HG02970 (cell line): ENCODE results near the gene TTC27.

Experiments used
- ATAC-seq: cut with Tn5 transposase; IDR thresholded peaks from one replicate; pipeline ENCODE4 v1.9.1; 2021; ENCODE audit warnings: mild to moderate bottlenecking, moderate library complexity, moderate number of reproducible peaks; ENCODE audit not compliant: unreplicated experiment, low FRiP score

TTC27 gene

GRCh38 chr2:32802877-32803276, 175.0 kb downstream of the TTC27 start:
- ATAC-seq: no peak

GRCh38 chr2:32804205-32804604, 176.4 kb downstream of the TTC27 start:
- no peak for ATAC-seq

DNA sequence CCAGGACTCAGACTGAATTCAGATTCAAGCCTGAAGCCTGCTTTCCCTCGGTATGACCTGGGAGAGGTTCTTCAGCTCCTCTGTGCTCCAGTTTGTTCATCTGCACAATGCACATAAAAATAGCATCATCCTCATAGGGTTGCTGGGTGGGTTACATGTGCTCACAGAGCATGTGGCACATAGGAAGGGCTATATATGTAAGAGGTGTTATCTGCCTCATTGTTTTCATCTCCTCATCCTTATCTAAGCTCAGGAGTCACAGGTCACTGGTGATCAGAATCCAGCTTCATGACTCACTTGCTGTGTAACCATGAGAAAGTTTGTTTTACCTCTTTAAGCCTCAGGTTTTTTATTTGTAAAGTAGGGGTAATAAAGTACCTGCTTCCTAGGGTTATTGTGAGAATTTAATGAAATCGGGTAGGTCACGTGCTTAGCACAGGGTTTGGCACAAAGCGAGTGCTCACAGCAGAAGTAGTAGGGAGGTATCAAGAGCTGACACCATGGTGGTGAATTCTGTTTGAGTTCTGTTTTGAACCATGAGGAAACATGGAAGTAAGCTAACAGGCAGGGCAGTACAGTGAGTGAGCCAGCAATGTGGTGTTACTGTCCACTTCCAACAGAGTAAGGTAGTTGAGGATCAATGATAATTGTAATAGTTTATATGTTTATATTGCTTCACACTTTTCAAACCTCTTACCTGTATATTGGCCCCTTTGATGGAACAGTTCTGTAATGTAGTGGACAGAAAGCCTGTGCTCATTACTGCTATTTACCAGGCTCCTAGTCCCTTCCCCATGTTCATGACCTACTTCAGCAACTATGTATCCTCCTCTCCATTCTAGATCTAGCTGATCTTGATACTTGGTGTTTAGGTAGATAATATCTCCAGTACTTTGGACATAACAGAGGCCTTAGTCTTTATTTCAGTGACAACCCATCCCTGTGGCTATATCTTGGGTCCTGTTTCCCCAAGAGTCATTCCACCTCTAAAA, 177.6 kb downstream of the TTC27 start:
- ATAC-seq: no peak

DNA sequence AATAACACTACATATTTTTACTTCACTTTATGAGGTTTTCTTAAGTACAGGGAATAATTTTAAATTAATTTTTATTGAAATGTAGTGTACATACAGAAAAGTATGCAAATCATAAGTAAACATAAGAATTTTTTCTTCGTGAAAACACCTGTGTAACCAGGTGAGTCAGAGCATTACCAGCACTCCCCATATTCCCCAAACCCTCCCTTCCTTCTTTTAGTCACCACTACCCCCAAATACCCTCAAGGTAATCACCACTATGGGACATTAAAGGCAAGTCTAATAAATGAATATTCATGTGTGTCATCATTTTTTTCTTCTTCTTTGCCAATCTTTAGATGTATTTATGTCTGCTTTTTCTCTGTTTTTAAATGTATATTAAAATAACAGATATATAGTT, 179.0 kb downstream of the TTC27 start:
- no peak for ATAC-seq

DNA sequence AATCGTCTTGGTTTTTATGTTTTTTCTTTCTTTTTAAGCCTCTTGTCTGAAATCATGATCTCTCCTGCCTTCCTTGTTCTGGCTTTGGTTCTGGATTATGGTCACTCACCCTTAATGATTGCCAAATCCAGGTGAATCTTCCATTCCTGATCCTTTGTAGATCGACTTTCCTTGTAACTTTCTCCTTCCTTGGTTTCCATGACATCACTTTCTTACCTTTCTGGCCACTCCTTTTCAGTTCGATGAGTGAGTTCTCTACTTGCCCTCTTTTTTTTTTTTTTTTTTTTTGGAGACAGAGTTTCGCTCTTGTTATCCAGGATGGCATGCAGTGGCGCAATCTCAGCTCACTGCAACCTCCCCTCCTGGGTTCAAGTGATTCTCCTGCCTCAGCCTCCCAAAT, 179.8 kb downstream of the TTC27 start:
- no peak for ATAC-seq

DNA sequence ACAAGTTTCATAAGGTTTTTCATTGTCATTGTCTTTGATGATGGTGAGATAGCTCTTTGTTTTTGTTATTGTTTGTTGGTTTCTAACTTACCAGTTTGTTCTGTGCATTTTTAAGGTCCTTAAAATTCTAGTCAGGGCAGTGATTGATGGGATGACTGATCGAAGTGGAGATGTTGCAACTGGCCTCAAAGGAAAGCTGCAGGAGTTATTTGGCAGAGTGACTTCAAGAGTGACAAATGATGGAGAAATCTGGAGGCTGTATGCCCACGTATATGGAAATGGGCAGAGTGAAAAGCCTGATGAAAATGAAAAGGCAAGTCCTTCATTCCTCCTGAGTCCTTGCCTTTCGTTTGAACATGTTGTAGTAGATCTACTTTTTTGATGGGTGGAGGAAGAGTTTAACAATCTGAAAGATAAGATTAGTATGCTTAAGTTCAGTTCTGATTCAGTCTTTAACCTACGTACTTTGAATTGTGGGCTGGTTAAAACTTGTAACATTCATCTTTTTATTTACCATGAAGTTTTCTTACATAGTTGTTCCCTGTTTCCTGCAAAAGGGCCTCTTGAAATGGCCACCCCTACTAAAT, 183.2 kb downstream of the TTC27 start:
- ATAC-seq: no peak

DNA sequence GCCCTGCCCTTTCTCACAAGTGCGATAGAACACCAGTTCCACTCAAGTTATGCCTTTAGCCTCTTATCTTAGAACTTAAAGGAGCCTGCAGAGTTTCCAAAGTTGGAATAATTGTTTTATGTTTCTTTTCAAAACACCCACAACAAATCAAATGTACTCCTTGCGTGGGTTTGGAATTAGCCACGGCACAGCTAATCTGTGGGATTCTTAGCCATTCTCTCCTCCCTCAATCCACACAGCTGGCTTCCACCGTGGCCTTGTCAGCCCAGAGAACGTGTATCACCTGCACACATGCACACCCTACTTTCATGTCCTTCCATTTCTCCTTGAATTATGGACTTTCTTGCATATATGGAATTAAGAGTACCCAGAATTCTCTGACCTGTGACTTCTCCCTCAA, 183.8 kb downstream of the TTC27 start:
- ATAC-seq: no peak

GRCh38 chr2:32812316-32812715, 184.5 kb downstream of the TTC27 start:
- ATAC-seq: no peak

DNA sequence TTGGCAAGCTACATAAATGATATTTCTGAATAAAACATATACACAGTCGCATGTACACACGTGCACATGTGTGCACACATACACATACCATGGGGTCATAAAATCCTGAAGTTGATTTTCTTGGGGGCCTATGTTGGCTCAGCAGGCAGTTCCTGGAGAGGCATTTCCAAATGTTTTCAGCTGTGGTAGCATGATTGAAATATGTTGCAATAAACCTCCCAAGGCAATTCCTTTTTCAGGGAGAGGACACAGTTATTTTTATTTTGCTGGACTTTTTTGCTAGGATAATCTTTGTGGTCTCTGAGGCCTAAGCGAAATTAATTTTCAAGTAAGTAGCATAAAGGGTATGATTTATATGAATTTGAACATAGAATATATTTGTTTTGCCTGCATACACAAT, 192.2 kb downstream of the TTC27 start:
- no peak for ATAC-seq

- ATAC-seq: no peak
Measured at GRCh38 chr2:32820701-32821100, 192.9 kb downstream of the TTC27 start.

DNA sequence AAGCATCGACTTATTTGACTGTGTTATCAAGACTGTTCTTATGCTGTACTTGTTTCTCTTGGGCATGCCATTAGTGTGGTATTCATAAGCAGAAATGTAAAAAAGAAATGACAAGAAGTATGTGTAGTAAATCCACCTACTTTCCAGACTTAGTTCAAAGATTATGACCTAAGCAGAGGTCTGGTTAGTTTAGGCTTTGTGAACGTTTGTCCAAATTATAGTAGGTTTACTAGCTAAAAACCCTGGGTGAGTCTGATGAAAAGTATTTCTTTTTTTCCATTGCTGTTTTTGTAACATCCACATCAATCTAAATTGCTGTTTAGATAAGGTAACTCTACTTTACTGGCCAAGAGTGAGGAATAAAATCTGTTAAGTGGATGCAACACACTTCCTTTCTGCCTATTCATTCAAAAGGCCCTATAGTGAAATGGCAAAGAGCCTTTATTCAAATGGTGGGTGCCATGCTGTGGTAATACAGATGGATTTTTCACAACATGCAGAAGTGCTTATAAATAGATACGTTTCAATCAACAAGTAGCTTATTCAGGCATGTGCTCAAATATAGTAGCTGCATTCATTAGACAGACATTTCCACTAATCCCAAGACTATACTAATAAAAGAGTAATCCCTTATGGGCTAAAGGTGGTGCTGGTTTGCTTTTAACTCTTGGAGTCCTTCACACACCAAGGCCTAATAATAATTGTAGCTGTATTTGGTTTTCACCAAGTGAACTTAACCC, 196.4 kb downstream of the TTC27 start:
- ATAC-seq: no peak

DNA sequence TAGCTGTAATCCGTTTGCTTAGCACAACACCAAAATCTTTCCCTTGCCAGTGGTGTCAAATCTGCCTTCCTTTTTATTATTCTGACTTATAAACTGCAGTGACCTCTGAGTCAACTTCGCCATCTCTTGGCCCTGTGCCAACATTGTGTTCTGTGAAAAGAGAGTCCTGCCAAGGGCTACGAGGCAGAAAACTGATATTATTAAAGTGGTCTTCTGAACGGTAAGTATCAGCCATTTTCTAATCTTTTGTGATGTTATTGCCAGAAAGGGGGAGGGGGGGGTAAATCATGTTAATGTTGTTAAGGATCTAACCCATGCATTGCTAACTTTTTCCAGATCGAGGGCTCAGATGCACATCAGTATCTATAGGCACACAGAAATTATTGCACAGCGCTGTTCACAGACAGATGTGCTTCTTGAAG, 197.5 kb downstream of the TTC27 start:
- no peak for ATAC-seq

- no peak for ATAC-seq
Measured at GRCh38 chr2:32830196-32830595, 202.3 kb downstream of the TTC27 start.

DNA sequence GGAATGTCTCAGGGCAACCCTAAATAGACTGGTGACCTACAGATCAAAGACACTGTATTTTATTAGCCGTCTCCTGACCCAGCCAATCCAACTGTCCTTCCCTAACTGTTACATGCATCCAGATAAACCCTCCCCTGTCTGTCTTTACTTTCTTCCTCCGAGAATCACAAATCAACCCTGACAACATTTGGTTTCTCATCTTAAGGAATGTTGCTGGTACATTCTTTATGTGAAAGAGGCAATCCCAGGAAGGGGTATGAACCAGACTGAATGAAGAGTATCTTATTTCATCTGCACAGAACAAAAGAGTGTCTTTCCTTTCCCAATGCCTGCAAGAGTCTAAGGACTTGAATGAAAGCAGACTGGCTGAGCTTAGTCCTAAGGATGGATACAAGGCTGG, 205.0 kb downstream of the TTC27 start:
- ATAC-seq: no peak

GRCh38 chr2:32833709-32834108, 205.9 kb downstream of the TTC27 start:
- no peak for ATAC-seq

GRCh38 chr2:32835148-32835547, 207.3 kb downstream of the TTC27 start:
- ATAC-seq: no peak

DNA sequence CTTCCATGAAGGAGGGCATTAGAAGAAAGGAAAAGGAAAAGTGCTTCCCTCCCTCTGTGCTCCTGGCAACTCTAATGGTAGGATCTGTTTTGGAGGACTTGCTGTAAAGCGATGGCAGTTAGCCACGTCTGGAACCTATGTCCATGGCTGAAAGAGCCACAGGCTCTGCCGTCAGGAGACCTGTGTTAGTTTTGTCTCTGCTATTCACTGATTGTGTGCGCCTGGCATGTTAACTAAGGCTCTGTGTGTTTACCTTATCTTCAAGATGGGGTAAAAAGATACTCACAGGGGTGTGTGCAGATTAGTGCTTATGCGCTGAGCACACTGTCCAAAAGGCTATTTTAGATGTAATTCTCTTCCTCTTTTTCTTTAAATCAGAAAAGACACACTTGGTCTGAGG, 209.1 kb downstream of the TTC27 start:
- no peak for ATAC-seq

- ATAC-seq: peak; percentile 61
Measured at GRCh38 chr2:32838418-32838817, 210.6 kb downstream of the TTC27 start.

DNA sequence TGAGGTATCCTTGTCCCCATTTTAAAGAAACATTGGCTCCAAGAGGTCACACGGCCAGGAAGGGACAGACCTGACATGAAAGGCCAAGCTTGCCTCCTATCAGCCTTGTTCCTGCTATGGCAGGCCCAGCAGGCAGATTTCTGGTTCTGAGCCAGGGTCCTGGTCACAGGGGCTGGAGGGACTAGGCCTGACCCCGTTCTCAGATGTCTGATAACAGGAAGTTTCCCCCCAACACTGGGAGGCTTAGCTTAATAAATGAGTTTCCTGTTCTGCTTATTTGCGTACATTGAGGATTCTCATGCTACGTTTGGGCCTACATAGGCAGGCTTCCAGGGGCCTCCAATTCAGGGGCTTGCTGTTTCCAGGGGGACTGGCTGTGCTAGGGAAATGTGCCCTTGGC, 211.1 kb downstream of the TTC27 start:
- no peak for ATAC-seq

DNA sequence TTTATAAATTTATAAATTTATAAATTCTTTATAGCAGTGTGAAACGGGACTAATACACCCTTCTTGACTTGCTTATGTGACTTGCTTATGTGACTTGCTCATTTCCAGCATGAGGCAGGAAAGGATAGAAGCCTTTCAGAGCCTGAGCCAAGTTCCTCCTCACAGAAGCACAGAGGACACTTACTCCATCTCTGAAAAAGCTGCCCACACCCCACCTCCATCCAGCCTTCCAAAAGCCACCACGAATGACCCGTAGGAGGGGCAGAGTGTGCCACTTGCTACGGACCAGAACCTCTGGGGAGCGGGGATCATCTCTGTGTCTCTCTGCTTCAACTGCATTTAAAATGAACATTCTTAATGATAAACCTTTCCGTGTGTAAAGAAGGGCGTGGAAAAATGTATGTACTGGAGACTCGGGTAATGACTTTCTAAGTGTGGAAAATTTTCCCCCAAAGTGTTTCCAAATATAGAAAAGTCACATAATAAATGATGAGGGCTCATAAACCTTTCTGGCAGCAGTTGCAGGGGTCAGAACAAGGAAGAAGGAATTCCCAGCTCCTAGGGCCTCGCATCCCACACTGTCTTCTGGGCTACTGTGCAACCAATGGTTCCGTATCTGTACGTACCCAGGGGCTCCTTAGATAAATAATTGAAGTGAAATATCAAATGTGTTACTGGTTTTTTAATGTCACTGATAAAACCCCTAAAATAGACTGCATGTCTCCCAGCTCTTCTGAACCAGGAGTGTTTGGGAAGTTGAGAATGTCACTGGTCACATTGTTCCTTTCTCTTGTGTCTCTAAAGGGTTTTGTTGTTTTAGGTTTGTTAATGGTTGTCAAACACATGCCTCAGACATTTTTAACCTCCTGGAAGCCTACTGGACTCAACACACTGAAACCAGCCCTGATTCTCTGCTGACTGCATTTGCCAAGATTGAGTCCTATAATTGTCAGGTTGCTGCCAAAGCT, 214.4 kb downstream of the TTC27 start:
- ATAC-seq: no peak
